HG03457 (cell line): ENCODE data around the gene BCAR3.
A peak's percentile ranks its signal among the peaks of the same experiment; 100 is the strongest.
"Not testable (repeated sequence)": the region's sequence is repeated elsewhere in the genome, so short reads cannot be mapped to it uniquely, and the experiment has no call there.

Source experiments
- ATAC-seq: cut with Tn5 transposase; IDR thresholded peaks from one replicate; pipeline ENCODE4 v1.9.1; 2021; ENCODE audit warnings: moderate number of reproducible peaks; ENCODE audit not compliant: unreplicated experiment

The BCAR3 gene

GRCh38 chr1:93707956-93708355 is 26.3 kb upstream of the BCAR3 start:
- peak; percentile 58 for ATAC-seq

- ATAC-seq, result no peak
Observed at GRCh38 chr1:93705892-93706500, 24.4 kb upstream of the BCAR3 start.

- ATAC-seq, result peak; percentile 44
Observed at GRCh38 chr1:93704052-93704451, 22.4 kb upstream of the BCAR3 start.

- peak; percentile 5 for ATAC-seq
Observed at GRCh38 chr1:93703643-93704042, 22.0 kb upstream of the BCAR3 start.

GRCh38 chr1:93702828-93703183 is 21.2 kb upstream of the BCAR3 start:
- ATAC-seq, result no peak

- ATAC-seq, result no peak
Observed at GRCh38 chr1:93702111-93702827, 20.6 kb upstream of the BCAR3 start.

- no peak for ATAC-seq
Observed at GRCh38 chr1:93701629-93702028, 20.0 kb upstream of the BCAR3 start.

- ATAC-seq, result no peak
Observed at GRCh38 chr1:93700532-93701469, 19.2 kb upstream of the BCAR3 start.

GRCh38 chr1:93699503-93700168 is 18.0 kb upstream of the BCAR3 start:
- no peak for ATAC-seq

GRCh38 chr1:93699049-93699384 is 17.4 kb upstream of the BCAR3 start:
- no peak for ATAC-seq

GRCh38 chr1:93698329-93699048 is 16.9 kb upstream of the BCAR3 start:
- ATAC-seq, result no peak

- not testable (repeated sequence) for ATAC-seq
Observed at GRCh38 chr1:93697566-93697965, 15.9 kb upstream of the BCAR3 start.

- ATAC-seq, result no peak
Observed at GRCh38 chr1:93695411-93696005, 13.9 kb upstream of the BCAR3 start.

GRCh38 chr1:93694819-93695218 is 13.2 kb upstream of the BCAR3 start:
- no peak for ATAC-seq

GRCh38 chr1:93694039-93694438 is 12.4 kb upstream of the BCAR3 start:
- ATAC-seq, result no peak

GRCh38 chr1:93692983-93693591 is 11.4 kb upstream of the BCAR3 start:
- peak; percentile 85 for ATAC-seq

- no peak for ATAC-seq
Observed at GRCh38 chr1:93692451-93692861, 10.8 kb upstream of the BCAR3 start.

GRCh38 chr1:93692026-93692425 is 10.4 kb upstream of the BCAR3 start:
- no peak for ATAC-seq

GRCh38 chr1:93690921-93691789 is 9.5 kb upstream of the BCAR3 start:
- no peak for ATAC-seq
